PFSK-1 (cell line): ENCODE data around the gene KIF9.

Source experiments
- FOXP2 ChIP-seq: optimal IDR thresholded peaks from 2 replicates; pipeline ENCODE3; 2011; ENCODE audit warnings: borderline replicate concordance, control low read depth, inconsistent platforms; ENCODE audit not compliant: insufficient read depth; ENCODE audit errors: extremely low read length, extremely low read depth
- POLR2AphosphoS5 ChIP-seq: IDR thresholded peaks from 2 replicates; pipeline ENCODE4 v1.6.1; 2012; ENCODE audit warnings: low read depth, mild to moderate bottlenecking, control low read depth, low read length, moderate library complexity
- REST ChIP-seq, 2 experiments: IDR thresholded peaks; 2 replicates each; pipeline versions ENCODE4 v1.6.1 to v1.8.0; 2011 to 2012; ENCODE audit warnings: low read depth in 2 of 2, low read length in 2 of 2, control low read depth in 1 of 2, inconsistent platforms in 1 of 2, mild to moderate bottlenecking in 1 of 2, moderate library complexity in 1 of 2; ENCODE audit not compliant: insufficient read depth in 1 of 2
- SIN3A ChIP-seq: IDR thresholded peaks from 2 replicates; pipeline ENCODE4 v1.6.1; 2012; ENCODE audit warnings: mild to moderate bottlenecking, low read length, moderate library complexity, borderline replicate concordance; ENCODE audit not compliant: insufficient read depth
- TAF1 ChIP-seq: IDR thresholded peaks from 2 replicates; pipeline ENCODE4 v1.6.1; 2012; ENCODE audit warnings: low read length, control low read depth, borderline replicate concordance; ENCODE audit not compliant: insufficient read depth

KIF9 gene

GRCh38 chr3:47291158-47291753 is 8.7 kb upstream of the KIF9 start:
- no peak for TF ChIP-seq POLR2AphosphoS5
- TF ChIP-seq SIN3A: no peak
- TF ChIP-seq FOXP2: no peak
- no peak for TF ChIP-seq REST (IDR thresholded peaks at IDR 0.05; ENCODE audit: insufficient read depth in 1 of 2, low read depth in 2 of 2, low read length in 2 of 2)
- no peak for TF ChIP-seq TAF1

- no peak for TF ChIP-seq SIN3A
Measured at GRCh38 chr3:47288966-47289910, 6.6 kb upstream of the KIF9 start.

- TF ChIP-seq SIN3A (no peak), POLR2AphosphoS5 (no peak)
Measured at GRCh38 chr3:47283591-47284364, 1.2 kb upstream of the KIF9 start.

GRCh38 chr3:47283193-47283537 is 566 bp upstream of the KIF9 start:
- TF ChIP-seq FOXP2 (no peak), TAF1 (no peak)

- TF ChIP-seq TAF1 (no peak), REST (IDR thresholded peaks at IDR 0.05; ENCODE audit: insufficient read depth in 1 of 2, low read depth in 2 of 2, low read length in 2 of 2) (no peak), POLR2AphosphoS5 (no peak), FOXP2 (no peak), SIN3A (no peak)
Measured at GRCh38 chr3:47280519-47280918, 2.1 kb downstream of the KIF9 start.

- TF ChIP-seq REST (IDR thresholded peaks at IDR 0.05; ENCODE audit: insufficient read depth in 1 of 2, low read depth in 2 of 2, low read length in 2 of 2) (no peak), FOXP2 (no peak), TAF1 (no peak), POLR2AphosphoS5 (no peak), SIN3A (no peak)
Measured at GRCh38 chr3:47276558-47276957, 6.0 kb downstream of the KIF9 start.
